ENCODE data around the gene RSPH10B.
A peak's percentile ranks its signal among the peaks of the same experiment; 100 is the strongest.
"Not testable (repeated sequence)": the region's sequence is repeated elsewhere in the genome, so short reads cannot be mapped to it uniquely, and the experiment has no call there.

RSPH10B gene

DNA sequence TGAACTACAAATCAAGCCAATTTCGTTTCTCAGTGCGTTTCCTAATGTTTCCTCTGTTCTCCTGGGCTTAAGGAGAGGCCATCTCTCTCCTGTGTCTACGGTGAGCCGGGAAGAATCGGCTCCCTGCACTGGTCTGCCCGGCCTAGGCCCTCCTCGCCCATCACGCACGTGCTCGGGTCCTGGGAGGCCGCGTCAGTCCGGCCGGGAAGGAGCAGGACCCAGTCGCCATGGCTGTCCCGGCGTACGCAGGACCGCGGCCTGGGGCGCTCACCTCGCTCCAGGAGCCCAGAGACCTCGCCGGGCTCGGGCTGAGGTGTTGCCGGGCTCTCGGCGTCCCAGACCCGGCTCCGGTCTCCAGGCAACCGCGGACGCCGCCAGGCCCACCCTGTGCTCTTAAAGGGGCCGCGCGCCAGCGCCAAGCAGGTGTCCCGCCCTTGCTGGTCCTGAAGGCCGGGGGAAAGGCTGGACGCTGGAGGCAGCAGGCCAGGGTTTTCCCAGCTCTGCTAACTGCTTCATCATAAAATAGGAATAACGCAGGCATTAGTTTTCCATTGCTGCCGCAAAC is at the start of gene RSPH10B:
Gene RSPH10B (minus strand): TSS at position 343 of the 565 bp plus-strand sequence. CDS start 3,573 bp downstream, outside the sequence.
- DNase-seq (ENCODE audit: low read depth in 2 of 2, low spot score in 1 of 2) = not testable (repeated sequence)

DNA sequence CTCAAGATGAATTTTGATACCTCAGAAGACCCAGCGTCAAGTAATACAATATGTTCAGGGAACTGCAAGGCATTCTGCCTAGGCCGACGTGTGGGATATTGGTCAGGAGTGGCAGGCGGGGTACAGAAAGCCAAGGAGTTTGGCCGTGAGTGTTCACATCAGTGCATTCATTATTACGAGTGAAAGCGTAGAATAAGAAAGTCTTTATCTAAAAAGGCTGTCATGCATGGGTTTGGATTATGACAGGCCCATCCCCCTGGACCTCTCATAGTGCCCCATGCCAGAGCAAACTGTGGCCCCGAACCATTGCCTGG is 46.1 kb upstream of the RSPH10B start:
- no peak for DNase-seq (ENCODE audit: low read depth in 2 of 2, low spot score in 1 of 2)

DNA sequence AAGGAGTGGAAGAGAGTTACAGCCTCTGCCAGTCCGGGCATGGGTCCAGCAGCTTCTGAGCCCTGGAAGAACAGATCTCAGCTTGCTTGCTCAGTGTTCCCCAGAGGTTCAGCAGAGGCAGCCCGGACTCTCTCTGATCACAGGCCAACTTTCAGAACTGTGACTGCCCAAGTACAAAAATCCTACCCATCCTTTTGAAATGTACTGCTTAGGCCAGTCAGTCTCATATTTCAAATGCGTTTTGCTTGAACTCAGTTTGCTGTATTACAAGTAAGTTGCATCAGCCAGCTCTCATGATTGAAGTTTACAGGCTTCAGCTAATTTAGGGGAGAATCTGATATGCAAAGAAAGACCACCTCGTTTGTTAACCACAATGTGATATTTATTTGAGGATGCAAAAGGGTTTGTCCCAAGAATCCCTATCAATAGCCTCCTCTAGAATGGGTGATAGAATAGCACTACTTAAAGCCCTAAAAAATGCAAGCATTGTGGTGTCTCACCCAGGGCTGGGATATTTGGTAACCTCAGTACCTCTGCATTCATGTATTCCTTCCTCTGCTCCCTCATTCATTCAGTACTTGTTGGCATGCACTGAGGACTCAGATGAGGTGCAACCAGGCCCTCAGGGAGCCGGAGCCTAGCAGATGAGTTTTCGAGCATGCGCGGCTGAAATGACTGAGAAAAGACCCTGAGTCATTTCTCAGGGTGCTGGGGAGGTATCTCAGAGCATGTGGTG is 45.6 kb upstream of the RSPH10B start:
- DNase-seq (ENCODE audit: low read depth in 2 of 2, low spot score in 1 of 2) = no peak

DNA sequence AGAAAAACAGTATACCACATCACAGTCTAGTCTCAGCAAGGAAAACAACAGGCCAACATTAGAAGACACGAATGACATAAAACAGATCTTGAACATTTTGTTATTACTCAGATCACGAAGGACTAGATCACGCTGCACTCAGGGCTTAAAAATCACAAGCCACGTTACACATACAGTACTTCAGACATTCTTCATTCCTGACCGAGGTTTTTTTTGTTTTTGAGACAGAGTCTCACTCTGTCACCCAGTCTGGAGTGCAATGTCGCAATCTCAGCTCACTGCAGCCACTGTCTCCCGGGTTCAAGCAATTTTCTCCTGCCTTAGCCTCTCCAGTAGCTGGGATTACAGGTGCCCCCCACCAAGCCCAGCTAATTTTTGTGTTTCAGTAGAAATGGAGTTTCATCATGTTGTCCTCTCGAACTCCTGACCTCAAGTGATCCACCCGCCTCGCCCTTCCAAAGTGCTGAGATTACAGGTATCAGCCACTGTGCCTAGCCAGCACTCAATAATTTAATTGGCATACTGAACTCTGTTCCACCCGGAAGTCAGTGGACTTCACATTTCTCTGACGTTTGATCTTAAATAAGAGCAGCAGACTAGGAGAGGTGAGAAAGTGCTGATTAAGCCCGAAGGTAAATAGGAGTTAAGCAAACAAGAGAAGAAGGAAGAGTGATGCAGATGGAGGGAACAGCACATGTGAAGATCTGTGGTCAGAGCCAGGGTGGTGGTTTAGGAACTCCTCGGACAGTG is 42.0 kb upstream of the RSPH10B start:
- no peak for DNase-seq (ENCODE audit: low read depth in 2 of 2, low spot score in 1 of 2)

DNA sequence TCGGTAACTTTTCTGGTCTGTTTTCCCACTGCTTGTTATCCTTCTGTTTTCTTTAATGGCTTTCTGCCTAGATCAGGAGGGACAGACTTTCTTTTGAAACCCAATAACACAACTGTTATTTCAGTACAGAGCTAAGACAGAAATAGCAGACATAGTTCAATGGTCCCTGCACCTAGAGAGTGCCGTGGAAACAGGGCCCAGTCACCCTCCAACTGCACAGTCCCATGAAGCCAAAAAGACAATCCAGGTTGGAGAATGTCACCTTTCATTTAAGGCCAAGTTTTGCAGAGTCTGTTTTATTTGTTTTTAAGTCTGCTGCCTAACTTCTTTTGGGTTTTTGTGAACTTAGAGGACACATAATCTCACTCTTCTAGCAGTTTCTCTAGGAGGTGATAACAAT is 41.1 kb upstream of the RSPH10B start:
- no peak for DNase-seq (ENCODE audit: low read depth in 2 of 2, low spot score in 1 of 2)

DNA sequence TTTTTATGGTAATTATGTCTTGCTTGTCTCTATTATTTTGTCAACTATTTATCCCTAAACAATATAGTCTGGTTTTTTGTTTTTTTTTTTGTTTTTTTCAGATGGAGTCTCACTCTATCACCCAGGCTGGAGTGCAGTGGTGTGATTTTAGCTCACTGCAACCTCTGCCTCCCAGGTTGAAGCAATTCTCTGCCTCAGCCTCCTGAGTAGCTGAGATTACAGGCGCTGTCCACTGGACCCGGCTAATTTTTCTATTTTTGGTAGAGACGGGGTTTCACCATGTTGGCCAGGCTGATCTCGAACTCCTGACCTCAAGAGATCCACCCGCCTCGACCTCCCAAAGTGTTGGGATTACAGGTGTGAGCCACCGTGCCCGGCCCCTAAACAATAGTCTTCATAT is 39.9 kb upstream of the RSPH10B start:
- not testable (repeated sequence) for DNase-seq (ENCODE audit: low read depth in 2 of 2, low spot score in 1 of 2)

DNA sequence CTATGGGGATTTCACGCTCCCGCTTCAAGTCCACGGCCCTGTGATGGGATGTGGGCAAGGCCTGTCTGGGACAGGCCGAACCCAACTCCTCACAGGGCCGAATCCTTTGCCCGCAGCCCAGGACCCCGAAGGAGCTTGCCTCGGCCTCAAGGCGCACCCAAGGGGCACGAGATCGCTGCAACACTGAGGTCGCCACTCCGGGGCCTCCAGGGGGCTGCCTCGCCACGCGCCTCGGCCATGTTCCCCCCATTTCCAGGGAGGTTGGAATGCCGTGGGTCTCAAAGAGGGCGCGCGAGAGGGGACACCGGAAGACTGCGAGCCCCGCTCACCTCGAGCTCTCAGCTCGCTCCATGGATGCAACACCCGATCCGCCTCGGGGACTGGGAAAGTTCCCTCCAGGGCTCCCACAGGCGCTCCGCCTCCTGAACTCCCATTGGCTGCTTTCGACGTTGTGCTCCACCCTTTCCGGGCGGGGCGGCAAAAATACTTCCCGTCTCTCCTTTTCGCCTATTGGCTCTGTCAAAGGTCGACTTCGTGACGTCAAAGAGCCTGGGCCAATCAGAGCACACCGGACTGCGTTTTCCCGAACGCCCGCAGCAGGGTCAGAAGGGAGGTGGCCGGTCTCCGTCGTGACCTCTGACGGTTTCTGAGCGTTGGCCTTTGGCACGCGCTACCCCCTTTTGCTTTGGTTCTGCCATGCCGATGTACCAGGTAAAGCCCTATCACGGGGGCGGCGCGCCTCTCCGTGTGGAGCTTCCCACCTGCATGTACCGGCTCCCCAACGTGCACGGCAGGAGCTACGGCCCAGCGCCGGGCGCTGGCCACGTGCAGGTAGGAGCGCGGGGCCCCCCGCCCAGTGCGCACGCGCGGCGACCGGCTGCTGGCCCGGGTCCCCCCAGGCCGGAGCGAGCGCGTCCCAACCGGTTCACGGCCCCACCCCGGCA is 38.5 kb upstream of the RSPH10B start, which contains the start of the genes AIMP2 and PMS2:
Gene AIMP2 (plus strand): TSS at position 605 of the 944 bp plus-strand sequence. CDS start 92 bp downstream, at position 697.
Gene PMS2 (minus strand): TSS at position 382 of the 944 bp plus-strand sequence. CDS start 30 bp downstream, at position 352.
- DNase-seq (ENCODE audit: low read depth in 2 of 2, low spot score in 1 of 2) = peak; percentile 94

DNA sequence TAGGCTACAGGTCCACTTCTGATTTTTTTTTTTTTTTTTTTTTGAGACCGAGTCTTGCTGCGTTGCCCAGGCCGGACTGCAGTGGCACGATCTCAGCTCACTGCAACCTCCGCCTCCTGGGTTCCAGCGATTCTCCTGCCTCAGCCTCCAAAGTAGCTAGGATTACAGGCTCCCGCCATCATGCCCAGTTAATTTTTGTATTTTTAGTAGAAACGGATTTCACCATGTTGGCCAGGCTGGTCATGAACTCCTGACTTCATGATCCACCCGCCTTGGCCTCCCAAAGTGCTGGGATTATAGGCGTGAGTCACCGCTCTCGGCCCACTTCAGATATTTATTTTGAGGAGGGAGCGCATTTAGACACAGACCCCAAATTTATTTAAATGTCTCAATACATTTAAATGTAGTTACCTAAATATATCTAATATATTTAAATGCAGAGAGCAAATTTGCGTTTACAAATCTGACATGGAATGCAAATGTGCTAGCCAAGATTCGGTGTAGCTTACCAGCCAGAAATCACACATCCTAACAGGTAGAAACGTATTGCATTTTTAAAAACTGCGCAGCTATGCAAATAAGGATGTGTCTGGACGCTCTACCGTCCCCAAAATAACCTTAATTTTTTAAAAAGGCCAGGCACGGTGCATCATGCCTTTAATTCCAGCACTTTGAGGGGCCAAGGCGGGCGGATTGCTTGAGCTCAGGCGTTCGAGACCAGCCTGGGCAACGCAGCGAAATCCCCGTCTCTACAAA is 37.5 kb upstream of the RSPH10B start:
- not testable (repeated sequence) for DNase-seq (ENCODE audit: low read depth in 2 of 2, low spot score in 1 of 2)

DNA sequence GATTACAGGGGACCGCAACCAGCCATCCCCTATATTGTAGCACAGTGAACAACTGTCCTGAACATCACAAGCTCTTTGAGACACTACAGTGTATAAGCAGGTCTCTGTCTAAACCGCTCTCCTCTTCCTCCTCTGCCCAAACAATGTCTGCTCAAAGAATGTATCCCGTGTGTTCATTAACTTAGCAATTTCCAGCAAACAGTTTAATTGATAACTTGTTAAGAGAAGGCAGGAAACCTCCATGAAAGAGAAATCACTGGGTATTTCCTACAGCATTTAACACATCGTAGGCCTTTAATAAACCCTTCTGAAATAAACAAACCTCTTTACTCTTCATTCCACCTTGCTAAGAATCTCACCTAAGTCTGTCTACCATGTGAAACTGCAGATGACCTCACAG is 36.9 kb upstream of the RSPH10B start:
- no peak for DNase-seq (ENCODE audit: low read depth in 2 of 2, low spot score in 1 of 2)

DNA sequence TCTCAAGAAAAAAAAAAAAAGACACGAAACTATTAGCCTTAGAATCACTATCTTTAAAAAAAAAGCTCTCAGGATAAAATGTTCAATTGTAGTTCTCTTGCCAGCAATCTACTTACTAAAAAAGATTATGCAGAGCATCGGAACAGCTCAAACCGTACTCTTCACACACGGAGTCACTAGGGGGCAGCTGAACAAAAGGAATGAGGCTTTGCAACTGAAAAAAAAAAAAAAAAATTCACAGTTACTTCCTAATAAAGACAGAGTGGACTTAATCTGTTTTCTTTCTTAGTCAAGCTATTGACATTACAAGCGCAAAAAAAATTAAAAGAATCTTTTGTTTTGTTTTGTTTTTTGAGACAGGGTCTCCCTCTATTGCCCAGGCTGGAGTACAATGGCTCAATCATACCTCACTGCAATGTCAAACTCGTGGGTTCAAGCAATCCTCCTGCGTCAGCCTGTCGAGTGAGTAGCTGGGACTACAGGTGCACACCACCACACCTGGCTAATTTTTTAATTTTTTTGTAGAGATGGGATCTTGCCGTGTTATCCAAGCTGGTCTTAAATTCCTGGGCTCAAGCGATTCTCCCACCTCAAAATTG is 26.8 kb upstream of the RSPH10B start:
- DNase-seq (ENCODE audit: low read depth in 2 of 2, low spot score in 1 of 2) = no peak

DNA sequence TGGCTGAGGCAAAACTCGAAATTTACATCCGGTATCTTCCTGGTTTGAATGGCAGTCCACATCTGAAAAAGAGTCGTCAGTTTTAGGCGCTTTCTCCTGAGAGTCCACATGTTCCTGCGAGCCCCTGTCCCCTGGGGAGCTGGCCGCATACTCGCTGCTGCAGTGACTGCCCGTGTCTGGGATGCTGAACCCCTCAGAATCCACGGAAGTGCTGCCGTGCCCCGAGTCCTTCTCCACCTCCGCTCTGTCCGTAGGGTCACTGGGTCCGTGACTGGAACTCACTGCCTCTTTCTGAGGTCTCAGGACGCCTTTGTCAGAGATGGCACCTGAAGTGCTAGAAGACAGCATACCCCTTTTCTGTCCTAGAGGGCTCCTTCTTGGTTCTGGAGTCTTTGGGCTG is 16.6 kb upstream of the RSPH10B start:
- not testable (repeated sequence) for DNase-seq (ENCODE audit: low read depth in 2 of 2, low spot score in 1 of 2)

DNA sequence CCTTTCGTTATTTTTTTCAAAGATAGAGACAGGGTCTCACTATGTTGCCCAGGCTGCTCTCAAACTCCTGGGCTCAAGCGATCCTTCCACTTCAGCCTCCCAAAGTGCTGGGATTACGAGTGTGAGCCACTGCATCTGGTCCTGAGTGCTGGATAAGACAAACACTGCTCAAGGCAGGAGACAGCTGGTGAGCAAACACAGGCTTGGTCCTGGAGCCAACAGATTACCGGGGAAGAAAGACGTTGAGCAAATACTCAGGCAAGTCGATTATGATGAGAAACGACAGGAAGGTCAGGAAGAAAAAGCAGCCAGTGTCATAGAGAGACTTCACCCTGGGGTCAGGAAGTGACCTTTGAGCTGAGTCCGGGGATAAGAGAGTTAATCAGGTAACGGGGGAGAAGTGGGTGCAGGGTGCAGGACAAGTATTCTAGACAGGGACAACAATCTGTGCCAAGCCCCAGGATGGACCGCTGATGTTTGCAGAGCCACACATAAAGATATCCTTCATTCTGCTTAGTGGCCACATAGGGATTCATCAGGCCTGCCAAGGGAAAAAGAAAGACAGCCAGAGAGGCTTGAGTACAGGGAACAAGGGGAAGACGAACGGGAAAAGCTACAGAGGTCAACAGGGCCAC is 9.3 kb upstream of the RSPH10B start:
- DNase-seq (ENCODE audit: low read depth in 2 of 2, low spot score in 1 of 2) = not testable (repeated sequence)

DNA sequence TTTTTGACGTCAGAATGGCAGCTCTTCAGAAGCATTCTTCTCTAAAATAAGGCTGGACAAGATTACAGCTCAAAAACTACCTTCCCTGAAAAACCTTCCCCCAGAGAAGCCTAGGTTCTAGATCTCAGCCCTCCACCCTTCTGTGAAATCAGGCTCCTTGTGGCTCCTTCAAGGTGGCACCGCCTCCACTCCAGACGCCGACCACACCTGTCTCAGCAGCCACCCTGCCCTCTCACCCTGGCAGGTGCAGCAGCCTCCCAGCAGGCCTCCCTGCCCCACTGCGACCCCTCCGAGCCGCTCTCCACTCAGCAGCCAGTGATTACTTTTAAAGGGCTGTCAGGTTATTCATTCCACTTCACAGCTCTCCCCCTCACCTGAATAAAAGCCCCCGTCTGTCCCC is 3.1 kb upstream of the RSPH10B start:
- not testable (repeated sequence) for DNase-seq (ENCODE audit: low read depth in 2 of 2, low spot score in 1 of 2)

DNA sequence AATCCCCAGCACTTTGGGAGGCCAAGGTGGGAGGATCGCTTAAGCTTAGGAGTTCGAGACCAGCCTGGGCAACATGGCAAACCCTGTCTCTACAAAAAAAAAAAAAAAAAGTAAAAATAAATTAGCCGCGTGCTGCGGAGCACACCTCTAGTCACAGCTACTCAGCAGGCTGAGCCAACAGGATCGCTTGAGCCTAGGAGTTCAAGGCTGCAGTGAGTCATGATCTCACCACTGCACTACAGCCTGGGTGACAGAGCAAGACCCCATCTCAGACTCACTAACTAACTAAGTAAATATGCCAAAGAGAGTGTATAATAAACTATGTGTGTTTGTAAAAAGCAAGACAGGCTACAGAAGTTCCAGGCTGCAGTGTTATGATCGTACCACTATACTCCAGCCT is 6.7 kb downstream of the RSPH10B start:
- DNase-seq (ENCODE audit: low read depth in 2 of 2, low spot score in 1 of 2) = not testable (repeated sequence)

DNA sequence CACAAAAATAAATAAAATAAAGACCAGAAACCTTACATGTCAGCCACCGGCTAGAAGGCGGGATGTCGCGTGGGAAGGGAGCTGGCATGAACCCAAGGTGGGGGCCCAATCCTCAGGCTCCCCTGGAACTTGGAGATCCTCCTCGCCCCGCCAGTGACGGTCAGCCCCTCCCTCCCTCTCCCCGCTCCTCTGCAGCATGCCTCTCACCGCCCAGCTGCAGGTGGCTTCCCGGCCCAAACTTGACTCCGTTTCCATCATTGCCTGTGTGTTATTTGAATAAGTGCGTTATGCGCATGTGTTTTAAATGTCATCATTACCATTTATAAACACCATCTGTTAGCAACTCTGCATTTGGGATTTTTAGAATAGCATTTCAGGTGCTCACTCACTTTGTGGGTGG is 7.3 kb downstream of the RSPH10B start:
- DNase-seq (ENCODE audit: low read depth in 2 of 2, low spot score in 1 of 2) = not testable (repeated sequence)

DNA sequence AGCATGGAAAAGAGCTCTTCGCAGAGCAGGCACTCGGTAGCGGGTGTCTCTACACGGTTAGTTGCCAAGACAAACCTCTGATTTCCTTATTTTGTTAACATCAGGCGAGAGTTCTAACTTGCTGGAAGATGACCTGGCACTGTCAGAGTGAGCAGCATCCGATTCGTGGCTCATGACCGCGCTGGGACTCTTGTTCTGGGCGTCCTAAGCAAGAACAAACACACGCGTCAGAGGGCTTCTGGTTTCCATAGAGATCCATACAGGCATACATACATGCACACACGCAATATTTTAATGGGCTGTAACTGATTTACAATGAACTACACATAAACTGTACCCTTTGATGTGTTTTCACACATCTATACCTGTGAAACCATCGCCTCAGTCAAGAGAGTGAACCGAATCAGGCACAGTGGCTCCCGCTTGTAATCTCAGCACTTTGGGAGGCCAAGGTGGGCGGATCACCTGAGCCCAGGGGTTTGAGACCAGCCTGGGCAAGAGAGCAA is 35.5 kb downstream of the RSPH10B start:
- DNase-seq (ENCODE audit: low read depth in 2 of 2, low spot score in 1 of 2) = not testable (repeated sequence)

DNA sequence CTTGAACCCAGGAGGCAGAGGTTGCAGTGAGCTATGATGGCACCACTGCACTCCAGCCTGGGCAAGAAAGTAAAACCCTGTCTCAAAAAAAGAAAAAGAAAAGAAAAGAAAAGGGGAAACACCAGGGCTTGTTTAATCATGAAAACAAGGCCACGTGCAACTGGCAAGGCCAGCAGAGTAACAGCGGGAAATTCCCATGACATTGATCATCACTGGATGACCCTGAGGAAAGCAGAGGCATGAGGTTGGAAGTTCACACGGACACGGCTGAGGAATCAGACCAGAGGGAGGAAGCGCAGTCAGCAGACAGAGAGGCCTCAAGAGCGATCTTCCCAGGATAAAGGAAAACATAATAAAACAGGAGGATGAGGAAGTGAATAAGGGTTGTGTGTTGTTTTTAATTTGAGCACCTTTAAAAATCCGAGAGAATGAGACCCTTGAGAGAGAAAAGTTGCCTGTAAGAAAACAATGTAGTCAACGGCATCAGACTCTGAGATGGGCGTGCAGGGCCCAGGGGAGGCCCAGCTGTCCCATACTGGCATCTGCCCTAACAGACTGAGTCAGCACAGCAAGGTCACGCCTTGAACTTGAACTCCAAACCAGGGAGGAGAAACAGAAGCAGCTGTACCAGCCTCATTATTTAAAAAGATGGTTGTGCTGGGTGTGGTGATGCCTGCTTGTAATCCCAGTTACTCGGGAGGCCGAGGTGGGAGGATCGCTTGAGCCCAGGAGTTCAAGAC is 38.4 kb downstream of the RSPH10B start:
- not testable (repeated sequence) for DNase-seq (ENCODE audit: low read depth in 2 of 2, low spot score in 1 of 2)

DNA sequence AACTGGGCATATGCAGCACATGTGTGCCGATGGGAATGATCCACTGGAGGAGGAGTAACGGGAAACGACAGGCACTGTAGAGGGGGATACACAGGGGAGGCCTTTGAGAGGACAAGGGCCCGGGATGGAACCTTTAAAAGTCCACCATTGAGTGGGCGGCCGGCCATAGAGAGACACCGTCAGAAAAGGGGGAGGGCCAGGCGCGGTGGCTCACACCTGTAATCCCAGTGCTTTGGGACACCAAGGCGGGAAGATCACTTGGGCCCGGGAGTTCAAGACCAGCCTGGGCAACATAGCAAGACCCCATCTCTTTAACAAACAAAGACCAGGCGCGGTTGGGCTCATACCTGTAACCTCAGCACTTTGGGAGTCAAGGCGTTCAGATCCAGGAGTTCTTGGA is 39.2 kb downstream of the RSPH10B start:
- not testable (repeated sequence) for DNase-seq (ENCODE audit: low read depth in 2 of 2, low spot score in 1 of 2)

Data from stimulated activated CD8-positive, alpha-beta memory T cell treated with anti-CD3 and anti-CD28 coated beads, Interleukin-4, amount 100 ng/mL, for 4 hours (primary cell).